Effector CD4-positive, alpha-beta T cell (primary cell): ENCODE measurements around the gene AFM. TPM values are rescaled to one million over a fixed set of nuclear protein-coding genes. Genes with fewer than 3 reads are reported as not detected.

Source experiments
- DNase-seq: peaks from one replicate; pipeline ENCODE4 v3.0.0-alpha.2; 2020
- total RNA-seq: gene quantifications from one replicate; lab custom pipeline; 2026; lab: John Stamatoyannopoulos, UW

AFM gene, protein sequence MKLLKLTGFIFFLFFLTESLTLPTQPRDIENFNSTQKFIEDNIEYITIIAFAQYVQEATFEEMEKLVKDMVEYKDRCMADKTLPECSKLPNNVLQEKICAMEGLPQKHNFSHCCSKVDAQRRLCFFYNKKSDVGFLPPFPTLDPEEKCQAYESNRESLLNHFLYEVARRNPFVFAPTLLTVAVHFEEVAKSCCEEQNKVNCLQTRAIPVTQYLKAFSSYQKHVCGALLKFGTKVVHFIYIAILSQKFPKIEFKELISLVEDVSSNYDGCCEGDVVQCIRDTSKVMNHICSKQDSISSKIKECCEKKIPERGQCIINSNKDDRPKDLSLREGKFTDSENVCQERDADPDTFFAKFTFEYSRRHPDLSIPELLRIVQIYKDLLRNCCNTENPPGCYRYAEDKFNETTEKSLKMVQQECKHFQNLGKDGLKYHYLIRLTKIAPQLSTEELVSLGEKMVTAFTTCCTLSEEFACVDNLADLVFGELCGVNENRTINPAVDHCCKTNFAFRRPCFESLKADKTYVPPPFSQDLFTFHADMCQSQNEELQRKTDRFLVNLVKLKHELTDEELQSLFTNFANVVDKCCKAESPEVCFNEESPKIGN
- not detected for total RNA-seq

- no peak for DNase-seq
Measured at GRCh38 chr4:73481358-73481757, at the start of gene AFM. Gene AFM (plus strand): TSS chr4:73481745. CDS start chr4:73481776, 31 bp downstream.

- DNase-seq, result no peak
Measured at GRCh38 chr4:73431813-73432168, 49.8 kb upstream of the AFM start.

DNA sequence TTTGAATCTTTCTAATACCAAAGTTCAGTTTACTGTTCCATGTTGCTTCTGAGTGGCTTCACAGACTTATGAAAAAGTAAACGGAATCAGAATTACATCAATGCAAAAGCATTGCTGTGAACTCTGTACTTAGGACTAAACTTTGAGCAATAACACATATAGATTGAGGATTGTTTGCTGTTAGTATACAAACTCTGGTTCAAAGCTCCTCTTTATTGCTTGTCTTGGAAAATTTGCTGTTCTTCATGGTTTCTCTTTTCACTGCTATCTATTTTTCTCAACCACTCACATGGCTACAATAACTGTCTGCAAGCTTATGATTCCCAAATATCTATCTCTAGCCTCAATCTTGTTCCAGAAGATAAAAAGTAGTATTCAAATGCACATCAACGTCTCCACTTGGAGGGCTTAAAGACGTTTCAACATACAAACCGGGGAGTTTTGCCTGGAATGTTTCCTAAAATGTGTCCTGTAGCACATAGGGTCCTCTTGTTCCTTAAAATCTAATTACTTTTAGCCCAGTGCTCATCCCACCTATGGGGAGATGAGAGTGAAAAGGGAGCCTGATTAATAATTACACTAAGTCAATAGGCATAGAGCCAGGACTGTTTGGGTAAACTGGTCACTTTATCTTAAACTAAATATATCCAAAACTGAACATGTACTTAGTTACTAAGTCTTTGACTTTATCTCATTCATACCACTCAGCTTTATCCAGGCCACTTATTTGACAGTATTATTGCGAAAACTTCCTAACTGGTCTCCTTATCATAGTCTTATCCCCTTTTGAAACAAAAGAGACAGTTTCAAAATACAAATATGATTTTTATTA is 49.2 kb upstream of the AFM start:
- DNase-seq, result no peak

- no peak for DNase-seq
Measured at GRCh38 chr4:73433140-73433539, 48.4 kb upstream of the AFM start.

- no peak for DNase-seq
Measured at GRCh38 chr4:73434311-73434710, 47.2 kb upstream of the AFM start.

- DNase-seq, result no peak
Measured at GRCh38 chr4:73435984-73436383, 45.6 kb upstream of the AFM start, which contains the start of gene AFP. Gene AFP (plus strand): TSS chr4:73436221. CDS start chr4:73436263, 42 bp downstream.

DNA sequence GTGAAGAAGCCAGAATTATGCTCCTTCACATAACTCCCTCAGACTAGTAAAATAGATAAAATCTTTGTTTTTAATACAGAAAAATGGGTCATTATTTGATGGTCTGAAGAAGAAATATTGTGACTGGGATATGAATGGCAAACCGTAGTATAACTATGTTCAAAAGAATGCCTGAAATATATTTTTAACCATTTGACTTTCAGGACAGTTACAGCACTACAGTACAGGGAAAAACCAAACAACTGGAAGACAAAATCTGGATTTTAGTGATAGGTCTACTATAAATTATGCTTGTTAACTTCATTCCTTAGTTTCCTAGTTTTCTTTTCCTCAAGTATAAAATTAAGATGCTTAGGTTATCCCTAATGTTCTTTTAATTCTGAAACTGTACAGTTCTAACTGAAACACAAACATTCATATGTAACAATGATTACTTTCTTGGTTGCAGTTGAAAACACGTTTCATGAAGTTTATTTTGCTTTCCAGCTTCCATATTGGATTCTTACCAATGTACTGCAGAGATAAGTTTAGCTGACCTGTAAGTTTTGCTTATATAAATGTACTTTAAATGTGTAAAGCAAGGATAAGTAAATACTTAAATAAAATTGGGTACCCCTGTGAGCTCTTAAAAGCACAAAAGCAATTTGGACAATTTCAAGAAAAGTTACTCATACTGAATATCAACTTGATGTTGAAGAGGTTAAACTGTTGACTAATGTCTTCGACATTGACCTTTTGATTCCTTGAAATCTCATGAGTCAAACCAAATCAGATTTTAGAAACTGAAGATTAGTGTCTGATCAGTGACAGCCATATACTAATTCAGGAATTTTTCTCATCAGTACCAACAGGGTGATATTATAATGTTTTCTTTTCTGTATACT is 44.6 kb upstream of the AFM start:
- DNase-seq, result no peak

GRCh38 chr4:73437558-73437956 is 44.0 kb upstream of the AFM start:
- no peak for DNase-seq

DNA sequence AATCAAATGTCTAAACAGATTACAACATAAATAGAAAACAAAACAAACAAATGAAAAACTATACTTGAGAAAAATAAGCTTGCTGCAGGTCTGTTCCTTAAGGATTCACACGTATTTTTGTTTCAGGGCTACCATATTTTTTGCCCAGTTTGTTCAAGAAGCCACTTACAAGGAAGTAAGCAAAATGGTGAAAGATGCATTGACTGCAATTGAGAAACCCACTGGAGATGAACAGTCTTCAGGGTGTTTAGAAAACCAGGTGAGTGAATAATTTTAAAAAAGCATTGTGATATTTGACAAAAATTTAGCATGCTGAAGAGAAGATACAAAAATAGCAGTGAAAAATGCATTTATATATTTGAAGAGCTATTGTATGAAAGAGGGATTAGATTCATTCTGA is 43.5 kb upstream of the AFM start:
- no peak for DNase-seq

- no peak for DNase-seq
Measured at GRCh38 chr4:73438582-73439215, 42.8 kb upstream of the AFM start.

GRCh38 chr4:73439445-73439844 is 42.1 kb upstream of the AFM start:
- no peak for DNase-seq

GRCh38 chr4:73439991-73440390 is 41.6 kb upstream of the AFM start:
- no peak for DNase-seq

DNA sequence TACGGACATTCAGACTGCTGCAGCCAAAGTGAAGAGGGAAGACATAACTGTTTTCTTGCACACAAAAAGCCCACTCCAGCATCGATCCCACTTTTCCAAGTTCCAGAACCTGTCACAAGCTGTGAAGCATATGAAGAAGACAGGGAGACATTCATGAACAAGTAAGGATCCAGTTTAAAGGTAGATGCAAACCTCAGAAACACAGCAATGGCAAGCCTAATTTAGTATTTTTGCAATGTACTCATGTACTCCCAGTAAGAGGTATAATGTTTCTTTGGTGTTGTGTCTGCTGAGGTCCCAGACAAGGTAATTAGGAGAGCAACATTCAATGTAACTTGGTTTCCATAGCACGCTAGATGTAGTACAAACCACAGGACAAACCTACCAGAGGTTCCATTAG is 40.9 kb upstream of the AFM start:
- no peak for DNase-seq

GRCh38 chr4:73442275-73442674 is 39.3 kb upstream of the AFM start:
- DNase-seq, result no peak

DNA sequence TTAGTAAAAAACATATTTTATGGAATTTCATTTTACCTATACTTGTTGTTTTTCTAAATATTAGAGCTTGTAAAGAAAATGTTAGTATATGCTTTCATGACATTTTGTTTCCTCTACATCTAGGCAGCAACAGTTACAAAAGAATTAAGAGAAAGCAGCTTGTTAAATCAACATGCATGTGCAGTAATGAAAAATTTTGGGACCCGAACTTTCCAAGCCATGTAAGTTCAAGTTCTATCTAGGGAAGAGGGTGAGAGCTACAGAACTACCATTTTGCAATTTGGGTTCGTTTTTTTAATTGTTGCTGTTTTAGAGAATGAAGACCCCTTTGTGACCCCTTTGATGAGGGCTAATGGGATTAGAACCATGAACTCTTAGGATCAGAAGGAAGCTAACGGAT is 38.3 kb upstream of the AFM start:
- DNase-seq, result no peak

GRCh38 chr4:73445383-73446335 is 35.9 kb upstream of the AFM start:
- DNase-seq, result no peak

GRCh38 chr4:73446336-73446938 is 35.1 kb upstream of the AFM start:
- DNase-seq, result no peak

DNA sequence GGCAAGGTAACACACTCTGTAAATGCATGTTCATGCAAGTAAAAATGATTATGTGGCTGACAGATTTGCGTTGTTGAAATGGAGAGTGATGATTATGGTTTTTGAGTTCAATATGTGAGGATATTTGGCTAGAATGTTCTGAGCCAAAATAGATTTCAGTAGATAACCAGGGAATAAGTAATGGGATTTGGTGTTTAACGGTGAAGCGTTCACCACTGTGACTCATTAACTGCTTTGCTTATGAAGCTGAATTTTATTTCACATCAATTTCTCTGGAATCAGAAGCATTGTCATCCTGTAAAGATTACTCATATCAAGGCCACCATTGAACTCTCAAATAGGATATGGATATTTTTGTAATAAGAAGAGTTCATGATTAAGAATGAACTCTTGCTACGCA is 33.9 kb upstream of the AFM start:
- no peak for DNase-seq

DNA sequence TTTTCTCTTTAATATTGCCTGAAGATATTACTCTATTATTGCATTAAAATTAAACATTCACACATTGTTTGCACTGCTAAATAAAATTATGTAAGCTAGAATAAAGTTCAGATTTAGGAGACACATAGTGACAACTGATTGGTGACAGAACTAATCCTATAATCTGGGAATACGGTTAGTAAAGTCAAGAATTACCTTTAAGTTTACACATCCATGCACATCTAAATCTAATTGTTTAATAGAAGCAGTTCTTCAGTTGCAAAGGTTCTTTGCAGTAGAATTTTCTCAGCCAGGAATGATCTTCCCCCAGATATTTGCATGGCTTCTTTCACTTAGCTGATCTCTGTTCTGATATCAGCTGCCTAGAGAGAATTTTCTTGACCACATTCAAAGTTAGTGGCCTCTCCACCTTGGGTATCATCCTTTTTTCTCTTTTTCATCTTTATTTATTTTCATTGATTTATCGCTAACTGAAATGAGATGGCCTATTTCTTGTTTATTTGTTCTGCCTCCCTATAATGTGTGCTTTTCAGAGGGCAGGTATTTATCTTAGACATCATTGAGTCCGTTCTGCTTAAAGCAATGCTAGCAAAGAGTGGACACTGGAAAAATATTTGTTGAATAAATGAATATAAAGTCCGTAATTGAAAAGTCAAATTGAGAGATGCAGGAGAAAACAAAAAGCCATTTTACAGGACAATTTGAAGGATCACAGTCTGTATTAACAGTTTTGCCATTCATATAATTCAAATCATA is 32.9 kb upstream of the AFM start:
- no peak for DNase-seq
